A673 (cell line): ENCODE data around the gene AHSG. TPM values are rescaled to one million over a fixed set of nuclear protein-coding genes. Genes with fewer than 3 reads are reported as not detected.

Source experiments
- BruUV-seq: library from RNA; stranded (reverse); fragments of 400-500 nt; replicated peaks from 2 replicates; lab custom pipeline; 2021; lab: Mats Ljungman, UMichigan
- CTCF ChIA-PET: fragments of 300-600 bp; sonication (Branson Sonifier 250); formaldehyde crosslinking; loops from one replicate; lab custom pipeline; 2022; ENCODE audit warnings: antibody characterized with exemption; lab: Charles Lee
- POLR2A ChIA-PET: fragments of 300-600 bp; sonication (Branson Sonifier 250); formaldehyde crosslinking; loops from one replicate; lab custom pipeline; 2022; ENCODE audit warnings: antibody characterized with exemption; ENCODE audit not compliant: low non-redundant PET; lab: Charles Lee
- DNase-seq: peaks from one replicate; pipeline ENCODE4 v3.0.0-alpha.2; 2015; ENCODE audit warnings: low spot score
- H3K27ac ChIP-seq: fragments of 200-600 bp; sonication (generic); 2 replicates; pipeline ENCODE4 v1.5.1; 2016; ENCODE audit warnings: mixed run types, low read depth, mild to moderate bottlenecking, mixed read lengths, antibody characterized with exemption, low read length; ENCODE audit not compliant: poor library complexity, severe bottlenecking
- H3K27me3 ChIP-seq: fragments of 200-600 bp; sonication (generic); replicated peaks from 2 replicates; pipeline ENCODE4 v1.6.1; 2017; ENCODE audit warnings: mixed run types, low read depth, mild to moderate bottlenecking, mixed read lengths, antibody characterized with exemption, low read length; ENCODE audit not compliant: insufficient read depth, poor library complexity
- H3K36me3 ChIP-seq: fragments of 200-600 bp; sonication (generic); 2 replicates; pipeline ENCODE4 v1.6.1; 2016; ENCODE audit warnings: mixed run types, mild to moderate bottlenecking, mixed read lengths, antibody characterized with exemption, low read length; ENCODE audit not compliant: insufficient read depth, poor library complexity, severe bottlenecking
- H3K4me1 ChIP-seq: fragments of 200-600 bp; sonication (generic); 2 replicates; pipeline ENCODE4 v1.6.1; 2017; ENCODE audit warnings: mixed run types, mild to moderate bottlenecking, mixed read lengths, antibody characterized with exemption, low read length; ENCODE audit not compliant: insufficient read depth, poor library complexity, severe bottlenecking
- H3K4me3 ChIP-seq: fragments of 200-600 bp; sonication (generic); 2 replicates; pipeline ENCODE4 v1.5.1; 2016; ENCODE audit warnings: low read depth, mixed run types, mild to moderate bottlenecking, mixed read lengths, low read length; ENCODE audit not compliant: poor library complexity, severe bottlenecking
- H3K9me3 ChIP-seq: fragments of 200-600 bp; sonication (generic); 2 replicates; pipeline ENCODE4 v1.6.1; 2016; ENCODE audit warnings: mixed run types, low read depth, mild to moderate bottlenecking, mixed read lengths, antibody characterized with exemption, low read length; ENCODE audit not compliant: poor library complexity, severe bottlenecking
- EZH2 ChIP-seq: fragments of 200-600 bp; sonication (generic); IDR thresholded peaks from 2 replicates; pipeline ENCODE4 v1.6.1; 2017; ENCODE audit warnings: borderline replicate concordance, low read depth, mild to moderate bottlenecking, mixed read lengths, antibody characterized with exemption, low read length; ENCODE audit not compliant: poor library complexity, severe bottlenecking
- intact Hi-C: fragments of 100-400 bp; cut with micrococcal nuclease; formaldehyde crosslinking; loops from one replicate; pipeline ENCODE4 v1.10.0; 2022; ENCODE audit not compliant: unreplicated experiment
- total RNA-seq: library from RNA; stranded (reverse); gene quantifications from 2 replicates; pipeline ENCODE4 v1.2.3, GENCODE V29; 2021
- TF ChIP-seq, protein P1 (sequence below): fragments of 300-800, 200-600 bp; sonication (generic); conservative IDR thresholded peaks from 2 replicates; pipeline ENCODE4 v1.5.1; 2017; ENCODE audit warnings: low read depth, mild to moderate bottlenecking, antibody characterized with exemption, low read length, moderate library complexity, mixed read lengths

The AHSG gene
- total RNA-seq, 1 experiment from 2014 or later: 4.9 TPM

DNA sequence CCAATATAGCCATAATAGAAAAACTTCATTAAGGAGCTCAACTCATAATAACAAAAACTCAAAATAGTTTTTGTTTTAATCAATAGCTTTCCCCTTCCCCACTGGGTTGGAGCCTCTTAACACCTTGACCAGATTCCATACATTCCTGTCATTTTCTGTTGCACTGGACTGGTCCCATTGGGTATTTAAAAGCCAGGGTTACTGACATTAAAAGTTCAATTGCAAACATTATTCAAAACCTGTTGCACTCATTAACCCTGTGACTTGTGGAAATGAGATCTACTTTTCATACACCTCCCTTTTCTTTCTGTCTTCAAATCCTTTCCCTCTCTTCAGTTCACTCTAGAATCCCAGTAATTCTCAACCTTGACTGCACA lies 51.2 kb downstream of the AHSG start:
- ChIA-PET POLR2A (no interaction called here), CTCF (no interaction called here)
- DNase-seq: no peak
- Histone ChIP-seq H3K9me3 (no peaks in the 10 kb centered on the region), H3K27me3 (peaks cover 3% of the 10 kb centered on the region), H3K4me3 (no peak overlapping the region), H3K4me1 (no peaks in the 10 kb centered on the region), H3K36me3 (no peaks in the 10 kb centered on the region), H3K27ac (no peak overlapping the region)
- intact Hi-C loops: no loop called here
- no TSS peak for BruUV-seq
- TF ChIP-seq, protein P1, sequence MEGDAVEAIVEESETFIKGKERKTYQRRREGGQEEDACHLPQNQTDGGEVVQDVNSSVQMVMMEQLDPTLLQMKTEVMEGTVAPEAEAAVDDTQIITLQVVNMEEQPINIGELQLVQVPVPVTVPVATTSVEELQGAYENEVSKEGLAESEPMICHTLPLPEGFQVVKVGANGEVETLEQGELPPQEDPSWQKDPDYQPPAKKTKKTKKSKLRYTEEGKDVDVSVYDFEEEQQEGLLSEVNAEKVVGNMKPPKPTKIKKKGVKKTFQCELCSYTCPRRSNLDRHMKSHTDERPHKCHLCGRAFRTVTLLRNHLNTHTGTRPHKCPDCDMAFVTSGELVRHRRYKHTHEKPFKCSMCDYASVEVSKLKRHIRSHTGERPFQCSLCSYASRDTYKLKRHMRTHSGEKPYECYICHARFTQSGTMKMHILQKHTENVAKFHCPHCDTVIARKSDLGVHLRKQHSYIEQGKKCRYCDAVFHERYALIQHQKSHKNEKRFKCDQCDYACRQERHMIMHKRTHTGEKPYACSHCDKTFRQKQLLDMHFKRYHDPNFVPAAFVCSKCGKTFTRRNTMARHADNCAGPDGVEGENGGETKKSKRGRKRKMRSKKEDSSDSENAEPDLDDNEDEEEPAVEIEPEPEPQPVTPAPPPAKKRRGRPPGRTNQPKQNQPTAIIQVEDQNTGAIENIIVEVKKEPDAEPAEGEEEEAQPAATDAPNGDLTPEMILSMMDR: no peak
- no peak for TF ChIP-seq EZH2

DNA sequence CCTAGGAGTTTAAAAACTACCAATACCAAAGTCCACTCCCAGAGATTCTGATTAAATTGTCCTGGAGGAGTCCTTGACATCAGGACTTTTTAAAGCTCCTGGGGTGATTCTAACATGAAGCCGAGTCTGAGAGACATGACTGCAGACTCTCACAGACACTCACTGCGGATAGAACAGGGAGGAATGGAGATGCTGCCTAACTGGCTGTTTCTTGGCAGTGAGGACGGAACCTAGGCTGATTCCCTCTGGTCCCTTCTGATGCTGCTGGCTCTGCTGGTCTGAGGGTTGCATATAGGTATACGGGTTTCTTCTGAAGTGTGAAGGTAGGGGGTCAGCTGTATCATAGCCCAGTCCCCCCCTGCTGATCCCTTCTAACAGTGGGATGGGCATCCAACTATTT lies 51.6 kb downstream of the AHSG start:
- intact Hi-C loops: no loop called here
- POLR2A ChIA-PET: no interaction called here
- H3K4me3 ChIP-seq: no peak overlapping the region

DNA sequence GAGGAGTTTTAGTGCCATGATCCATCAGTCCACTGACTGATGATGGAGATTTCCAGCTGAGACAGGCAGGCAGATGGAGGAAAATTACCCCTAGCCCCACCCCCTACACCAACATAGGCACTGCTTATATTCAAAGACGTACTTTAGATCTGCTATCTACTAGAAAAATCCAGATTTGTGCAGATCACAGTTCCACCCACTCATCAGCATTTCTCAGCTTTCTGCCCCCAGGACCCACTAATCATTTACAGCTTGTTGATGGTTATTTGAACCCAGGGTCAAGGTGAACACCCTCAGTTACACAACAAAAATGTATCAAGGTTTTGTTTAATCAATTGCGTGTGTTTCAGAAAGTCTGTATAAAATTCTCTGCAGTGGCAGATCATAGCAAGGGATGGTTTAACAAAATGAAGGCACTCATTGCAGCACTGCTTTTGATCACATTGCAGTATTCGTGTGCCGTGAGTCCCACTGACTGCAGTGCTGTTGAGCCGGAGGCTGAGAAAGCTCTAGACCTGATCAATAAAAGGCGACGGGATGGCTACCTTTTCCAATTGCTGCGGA lies 52.8 kb downstream of the AHSG start, which contains the start of gene HRG:
Gene HRG, plus strand, starts transcription at position 390 of the 564 bp plus-strand sequence. Its CDS starts 18 bp downstream, at position 408.
- CTCF ChIA-PET: no interaction called here
- POLR2A ChIA-PET: no interaction called here
- DNase-seq: no peak
- no TSS peak for BruUV-seq
- H3K4me3 ChIP-seq: no peak within 1 kb of the TSS
- H3K9me3 ChIP-seq: no peaks in the 10 kb centered on the region
- intact Hi-C loops: no loop called here
- no peak within 1 kb of the TSS for H3K27ac ChIP-seq
- TF ChIP-seq, protein P1: no peak
- no peak for TF ChIP-seq EZH2
- no peaks in the 10 kb centered on the region for H3K36me3 ChIP-seq
- H3K27me3 ChIP-seq: peaks cover 3% of the 10 kb centered on the region
- H3K4me1 ChIP-seq: no peaks in the 10 kb centered on the region

More for the DNA sequence above, 51.6 kb downstream of the AHSG start:
- no peak for DNase-seq
- TF ChIP-seq, protein P1: no peak
- TF ChIP-seq EZH2: no peak
- no TSS peak for BruUV-seq
- no peaks in the 10 kb centered on the region for H3K9me3 ChIP-seq
- H3K4me1 ChIP-seq: no peaks in the 10 kb centered on the region
- H3K36me3 ChIP-seq: no peaks in the 10 kb centered on the region
- H3K27ac ChIP-seq: no peak overlapping the region
- CTCF ChIA-PET: no interaction called here
- H3K27me3 ChIP-seq: peaks cover 3% of the 10 kb centered on the region
